GM12875 (cell line): Measurements from ENCODE around the gene FSTL5.
"Not testable (repeated sequence)": the region's sequence is repeated elsewhere in the genome, so short reads cannot be mapped to it uniquely, and the experiment has no call there.

ENCODE experiments used
- H3K4me3 ChIP-seq: one replicate; pipeline ENCODE4 v1.5.1; 2011; ENCODE audit warnings: low read depth, low read length, control low read depth
- TF ChIP-seq, protein P1 (sequence below): IDR thresholded peaks from 2 replicates; pipeline ENCODE4 v1.5.1; 2011; ENCODE audit warnings: low read depth, mild to moderate bottlenecking, control low read depth, inconsistent platforms, low read length, moderate library complexity, borderline replicate concordance; ENCODE audit not compliant: insufficient read depth

The FSTL5 gene

DNA sequence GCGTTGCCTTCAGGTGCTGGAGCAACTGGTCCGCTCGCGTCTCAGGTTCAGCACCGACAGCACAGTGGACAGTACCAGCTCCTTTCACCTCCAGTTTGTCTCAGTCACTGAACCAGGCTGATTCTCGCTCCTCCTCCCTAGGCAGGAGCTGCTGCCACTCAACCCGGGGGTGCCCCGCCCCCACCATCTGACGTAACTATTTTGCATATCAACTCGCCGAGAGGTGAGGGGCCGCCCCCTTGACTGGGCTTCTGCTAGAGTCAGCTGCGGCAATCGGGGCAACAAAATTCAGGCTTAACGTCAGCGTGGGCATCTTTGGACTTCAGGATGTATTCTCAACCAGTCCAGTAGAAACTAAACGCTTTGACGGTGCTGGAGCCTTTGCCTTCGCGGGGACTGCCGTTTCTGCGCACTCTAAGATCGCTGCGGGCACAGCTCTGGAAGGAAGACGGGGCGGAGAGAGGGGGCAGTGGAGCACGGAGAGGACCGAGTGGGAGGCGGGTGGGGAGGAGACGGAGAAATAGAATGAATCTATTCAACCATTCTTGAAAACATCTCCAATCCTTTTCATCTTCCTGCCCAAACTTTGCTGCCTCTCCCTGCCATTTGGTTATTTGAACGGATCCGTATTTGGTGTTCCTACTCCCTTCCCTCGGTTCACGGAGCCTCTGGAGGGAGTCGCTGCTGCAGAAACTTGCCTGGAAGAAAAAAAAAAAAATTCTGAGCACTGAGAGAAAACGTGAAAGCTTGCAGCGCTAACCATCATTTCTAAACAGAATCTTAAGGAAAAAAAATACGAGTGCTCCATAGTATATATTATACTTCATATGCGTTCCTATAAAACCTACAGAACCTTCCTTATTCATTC lies at the start of gene FSTL5:
Gene FSTL5, minus strand, starts transcription at position 109 of the 868 bp plus-strand sequence. CDS start 52,604 bp downstream, outside the sequence.
- TF ChIP-seq, protein P1, sequence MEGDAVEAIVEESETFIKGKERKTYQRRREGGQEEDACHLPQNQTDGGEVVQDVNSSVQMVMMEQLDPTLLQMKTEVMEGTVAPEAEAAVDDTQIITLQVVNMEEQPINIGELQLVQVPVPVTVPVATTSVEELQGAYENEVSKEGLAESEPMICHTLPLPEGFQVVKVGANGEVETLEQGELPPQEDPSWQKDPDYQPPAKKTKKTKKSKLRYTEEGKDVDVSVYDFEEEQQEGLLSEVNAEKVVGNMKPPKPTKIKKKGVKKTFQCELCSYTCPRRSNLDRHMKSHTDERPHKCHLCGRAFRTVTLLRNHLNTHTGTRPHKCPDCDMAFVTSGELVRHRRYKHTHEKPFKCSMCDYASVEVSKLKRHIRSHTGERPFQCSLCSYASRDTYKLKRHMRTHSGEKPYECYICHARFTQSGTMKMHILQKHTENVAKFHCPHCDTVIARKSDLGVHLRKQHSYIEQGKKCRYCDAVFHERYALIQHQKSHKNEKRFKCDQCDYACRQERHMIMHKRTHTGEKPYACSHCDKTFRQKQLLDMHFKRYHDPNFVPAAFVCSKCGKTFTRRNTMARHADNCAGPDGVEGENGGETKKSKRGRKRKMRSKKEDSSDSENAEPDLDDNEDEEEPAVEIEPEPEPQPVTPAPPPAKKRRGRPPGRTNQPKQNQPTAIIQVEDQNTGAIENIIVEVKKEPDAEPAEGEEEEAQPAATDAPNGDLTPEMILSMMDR, result no peak
- H3K4me3 ChIP-seq, result no peak within 1 kb of the TSS

DNA sequence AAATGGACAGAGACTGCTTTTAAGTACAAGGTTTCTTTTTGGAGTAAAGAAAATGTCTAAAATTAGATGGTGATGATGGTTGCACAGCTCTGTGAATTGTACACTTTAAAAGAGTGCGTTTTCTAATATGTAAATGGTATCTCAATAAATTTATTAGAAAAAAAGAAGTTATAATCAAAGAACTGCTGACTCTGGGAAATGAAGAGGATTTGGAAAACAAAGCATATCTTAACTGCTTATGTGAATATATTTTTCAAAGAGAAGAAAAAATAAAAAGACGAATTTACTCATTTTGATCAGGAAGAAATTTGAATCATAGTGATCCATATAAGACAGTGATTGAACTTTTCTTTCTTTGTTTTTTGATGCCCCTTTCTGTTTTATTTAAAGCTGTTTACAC lies 45.9 kb upstream of the FSTL5 start:
- H3K4me3 ChIP-seq, result no peak overlapping the region
- TF ChIP-seq, protein P1, result no peak

DNA sequence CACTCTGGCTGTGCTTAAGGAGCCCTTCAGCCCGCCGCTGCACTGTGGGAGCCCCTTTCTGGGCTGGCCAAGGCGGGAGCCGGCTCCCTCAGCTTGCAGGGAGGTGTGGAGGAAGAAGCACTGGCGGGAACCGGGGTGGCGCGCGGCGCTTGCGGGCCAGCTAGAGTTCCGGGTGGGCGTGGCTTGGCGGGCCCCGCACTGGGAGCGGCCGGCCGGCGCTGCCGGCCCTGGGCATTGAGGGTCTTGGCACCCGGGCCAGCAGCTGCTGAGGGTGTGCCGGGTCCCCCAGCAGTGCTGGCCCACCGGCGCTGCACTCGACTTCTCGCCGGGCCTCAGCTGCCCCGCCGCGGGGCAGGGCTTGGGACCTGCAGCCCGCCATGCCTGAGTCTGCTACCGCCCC lies 39.7 kb upstream of the FSTL5 start:
- H3K4me3 ChIP-seq, result not testable (repeated sequence)

DNA sequence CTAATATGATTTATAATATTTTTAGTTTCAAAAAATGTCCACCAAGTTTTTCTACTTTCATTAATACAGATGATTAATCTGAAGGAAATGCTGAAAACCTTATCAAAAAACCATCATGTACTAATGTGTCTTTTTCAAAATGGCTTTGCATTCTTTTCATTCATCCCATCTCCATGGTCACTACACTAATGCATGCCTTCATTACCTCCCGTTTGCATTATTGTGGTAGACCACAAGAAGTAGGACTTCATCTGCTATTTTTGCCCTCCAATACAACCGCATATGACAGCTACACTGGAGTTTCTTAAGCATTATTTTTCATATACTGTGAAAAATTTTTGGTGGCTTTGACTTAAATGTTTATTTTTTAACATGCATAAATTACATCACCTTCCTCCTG lies 37.9 kb upstream of the FSTL5 start:
- TF ChIP-seq, protein P1, result no peak
- H3K4me3 ChIP-seq, result no peak overlapping the region

DNA sequence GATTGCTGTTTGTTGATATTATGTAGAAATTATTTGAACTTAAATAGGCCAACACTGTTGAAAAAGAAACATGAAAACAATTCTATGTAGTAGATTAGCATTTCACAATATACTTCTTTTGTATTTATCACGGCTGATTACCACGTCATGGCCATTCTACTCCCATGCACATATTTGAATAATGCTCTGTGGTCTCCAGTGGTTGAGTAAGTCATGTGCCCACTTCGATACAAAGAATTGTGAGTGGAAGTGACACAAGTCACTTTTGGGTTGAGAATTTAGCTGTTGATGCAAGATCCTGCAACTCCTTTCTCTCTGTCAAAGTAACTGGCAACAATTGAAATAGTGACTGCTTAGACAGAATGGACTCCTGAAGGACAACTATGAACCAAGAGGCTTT lies 6.7 kb upstream of the FSTL5 start:
- TF ChIP-seq, protein P1, result no peak
- no peak overlapping the region for H3K4me3 ChIP-seq

DNA sequence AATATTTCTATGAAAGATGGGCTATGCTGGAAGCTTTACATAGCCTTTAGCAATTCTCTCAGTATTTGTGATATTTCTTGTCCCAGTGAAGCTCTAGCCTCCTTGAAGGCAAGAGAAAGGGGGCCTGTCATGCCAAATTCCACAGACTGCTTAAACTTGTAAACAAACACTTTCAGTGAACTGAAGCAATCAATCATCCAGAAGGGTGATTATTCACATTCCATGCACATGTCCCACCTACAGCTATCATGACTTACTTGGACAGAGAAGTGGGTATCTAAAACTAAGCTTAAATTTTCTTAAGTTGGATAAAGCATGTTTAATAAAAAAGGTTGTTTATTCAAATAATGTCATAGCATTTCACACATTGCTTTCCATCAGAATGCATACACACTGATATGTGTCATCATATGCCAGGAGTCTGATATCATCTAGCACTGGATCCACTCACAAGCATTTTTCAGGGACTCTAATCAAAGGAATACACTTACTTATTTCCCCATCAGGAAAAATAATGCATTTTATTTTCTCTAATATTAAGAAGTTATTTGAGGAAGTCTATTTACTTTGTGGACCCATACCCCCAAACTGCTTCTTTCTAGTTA lies 1.2 kb upstream of the FSTL5 start:
- H3K4me3 ChIP-seq, result no peak overlapping the region
- TF ChIP-seq, protein P1, result no peak

DNA sequence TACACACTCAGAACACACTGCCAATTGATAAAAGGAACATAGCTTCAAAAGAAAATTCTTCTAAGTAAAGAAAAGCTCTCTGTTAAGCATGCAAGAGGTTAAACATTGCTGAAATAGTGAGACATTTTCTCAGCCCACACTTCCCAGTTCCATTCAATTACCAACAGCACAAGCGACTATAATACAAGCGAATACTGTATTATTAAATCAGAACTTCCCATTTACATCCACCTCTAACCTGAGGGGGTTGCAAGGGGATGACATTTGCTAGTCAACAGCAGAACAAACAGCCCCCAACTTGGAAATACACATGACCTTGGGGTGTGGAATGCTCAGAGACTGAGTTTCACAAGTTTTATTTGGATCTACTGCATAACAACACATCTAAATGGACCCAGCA lies 1.1 kb downstream of the FSTL5 start:
- H3K4me3 ChIP-seq, result no peak overlapping the region

More for the DNA sequence above, 1.1 kb downstream of the FSTL5 start:
- TF ChIP-seq, protein P1, result no peak
